Stimulated activated CD4-positive, alpha-beta T cell treated with anti-CD3 and anti-CD28 coated beads, Interleukin-15, amount 100 ng/mL, for 1 hour (primary cell): ENCODE results near the gene NIT1.
A peak's percentile ranks its signal among the peaks of the same experiment; 100 is the strongest.
"Not testable (repeated sequence)": the region's sequence is repeated elsewhere in the genome, so short reads cannot be mapped to it uniquely, and the experiment has no call there.

Source experiments
- DNase-seq, 2 donors: peaks; one replicate each; pipeline ENCODE4 v3.0.0-alpha.2; 2020; ENCODE audit warnings: low read depth in 1 of 2, low spot score in 1 of 2

NIT1 gene

DNA sequence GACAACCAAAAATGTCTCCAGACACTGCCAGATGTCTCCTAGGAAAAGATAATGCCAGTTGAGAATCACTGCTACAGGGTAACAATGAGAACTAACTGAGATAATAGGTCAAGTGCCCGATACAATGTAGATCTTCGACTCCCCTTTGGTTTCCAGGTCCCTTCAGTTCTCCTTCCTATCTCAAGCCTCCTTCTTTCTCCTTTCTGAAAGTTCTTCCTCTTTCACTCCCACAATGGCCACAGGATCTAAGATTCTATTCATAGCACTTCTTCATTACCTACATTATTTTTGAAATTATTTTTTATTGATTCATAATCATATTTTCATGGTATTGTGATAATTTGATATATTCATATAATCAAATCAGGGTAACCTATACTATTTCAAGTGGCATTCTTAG, 6.4 kb upstream of the NIT1 start:
- no peak for DNase-seq

DNA sequence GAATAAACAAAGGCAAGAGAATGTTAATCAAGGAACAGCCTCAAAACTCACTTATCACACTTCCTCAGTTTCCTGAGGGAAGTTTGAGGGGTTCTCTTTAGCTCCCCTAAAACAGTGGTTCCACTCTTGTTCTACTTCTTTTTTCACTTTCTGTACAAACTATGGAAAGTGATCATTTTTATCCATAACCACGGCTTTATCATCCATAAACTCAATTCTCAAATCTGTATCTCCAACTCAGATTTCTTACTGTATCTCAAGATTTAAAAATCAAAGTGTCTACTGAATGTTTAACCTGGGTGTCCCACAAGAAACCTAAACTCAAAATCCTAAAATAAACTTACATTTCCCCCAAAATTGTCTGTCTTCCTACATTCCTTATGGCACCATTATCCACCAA, 4.0 kb upstream of the NIT1 start:
- DNase-seq, result no peak

GRCh38 chr1:161114556-161114955, 3.3 kb upstream of the NIT1 start:
- no peak for DNase-seq

DNA sequence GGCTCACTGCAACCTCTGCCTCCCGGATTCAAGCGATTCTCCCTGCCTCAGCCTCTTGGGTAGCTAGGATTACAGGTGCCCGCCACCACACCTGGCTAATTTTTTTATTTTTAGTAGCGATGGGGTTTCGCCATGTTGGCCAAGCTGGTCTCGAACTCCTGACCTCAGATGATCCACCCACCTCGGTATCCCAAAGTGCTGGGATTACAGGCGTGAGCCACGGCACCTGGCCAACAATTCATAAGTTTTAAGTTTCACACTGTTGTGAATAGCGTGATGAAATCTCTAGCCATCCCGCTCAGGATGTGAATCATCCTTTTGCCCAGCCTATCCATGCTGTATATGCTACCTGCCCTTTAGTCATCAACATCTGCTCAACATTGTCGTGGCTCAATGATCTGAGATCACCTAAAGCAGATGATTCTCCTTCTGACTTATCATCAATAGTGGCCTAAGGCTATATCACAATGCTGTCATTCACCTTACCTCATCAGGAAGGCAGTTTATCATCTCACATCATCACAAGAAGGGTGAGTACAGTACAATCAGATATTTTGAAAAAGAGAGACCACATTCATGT, 2.7 kb upstream of the NIT1 start:
- DNase-seq, result no peak

DNA sequence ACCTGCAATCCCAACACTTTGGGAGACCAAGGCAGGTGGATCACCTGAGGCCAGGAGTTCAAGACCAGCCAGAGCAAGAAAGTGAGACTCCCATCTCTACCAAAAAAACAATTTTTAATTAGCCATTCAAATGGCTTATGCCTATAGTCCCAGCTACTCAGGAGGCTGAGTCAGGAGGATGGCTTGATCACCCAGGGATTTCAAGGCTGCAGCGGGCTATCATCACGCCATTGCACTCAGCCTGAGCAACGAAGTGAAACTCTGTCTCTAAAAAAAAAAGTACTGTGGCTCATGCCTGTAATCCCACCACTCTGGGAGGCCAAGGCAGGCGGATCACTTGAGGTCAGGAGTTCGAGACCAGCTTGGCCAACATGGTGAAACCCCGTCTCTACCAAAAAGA, 1.9 kb upstream of the NIT1 start:
- not testable (repeated sequence) for DNase-seq

GRCh38 chr1:161119092-161119903, 1.4 kb downstream of the NIT1 start:
- no peak for DNase-seq

DNA sequence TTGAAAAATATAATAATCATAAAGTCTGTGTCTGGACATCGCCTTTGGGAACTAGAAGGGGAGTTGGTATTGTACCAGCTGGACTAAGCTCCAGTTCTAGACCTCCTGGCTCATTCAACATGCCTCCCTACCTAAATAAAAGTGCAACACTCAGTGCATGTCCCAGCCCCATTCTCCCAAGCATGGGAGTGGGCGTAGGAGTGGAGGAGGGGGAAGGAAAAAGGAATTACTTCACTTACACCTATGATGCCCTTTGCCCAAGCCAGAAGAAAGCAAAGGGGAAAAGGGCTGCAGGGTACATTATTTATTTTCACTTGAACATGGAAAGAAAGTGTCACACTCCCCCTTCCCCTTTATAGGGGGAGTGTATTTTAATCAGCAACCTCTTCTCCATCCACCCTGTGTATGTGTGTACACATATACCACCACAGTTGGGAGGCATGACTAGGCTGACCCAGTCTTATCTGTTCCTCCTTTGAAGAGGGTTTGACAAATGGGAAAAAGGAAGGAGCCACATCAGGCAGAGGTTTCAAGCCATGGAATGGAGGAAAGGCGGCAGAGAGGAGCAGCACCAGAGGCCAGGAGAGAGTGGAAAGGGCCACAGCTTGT, 3.2 kb downstream of the NIT1 start:
- no peak for DNase-seq

- no peak for DNase-seq
Measured at GRCh38 chr1:161121834-161122233, 3.9 kb downstream of the NIT1 start.

- no peak for DNase-seq
Measured at GRCh38 chr1:161122967-161123366, 5.1 kb downstream of the NIT1 start.

- no peak for DNase-seq
Measured at GRCh38 chr1:161127649-161128048, 9.7 kb downstream of the NIT1 start.

DNA sequence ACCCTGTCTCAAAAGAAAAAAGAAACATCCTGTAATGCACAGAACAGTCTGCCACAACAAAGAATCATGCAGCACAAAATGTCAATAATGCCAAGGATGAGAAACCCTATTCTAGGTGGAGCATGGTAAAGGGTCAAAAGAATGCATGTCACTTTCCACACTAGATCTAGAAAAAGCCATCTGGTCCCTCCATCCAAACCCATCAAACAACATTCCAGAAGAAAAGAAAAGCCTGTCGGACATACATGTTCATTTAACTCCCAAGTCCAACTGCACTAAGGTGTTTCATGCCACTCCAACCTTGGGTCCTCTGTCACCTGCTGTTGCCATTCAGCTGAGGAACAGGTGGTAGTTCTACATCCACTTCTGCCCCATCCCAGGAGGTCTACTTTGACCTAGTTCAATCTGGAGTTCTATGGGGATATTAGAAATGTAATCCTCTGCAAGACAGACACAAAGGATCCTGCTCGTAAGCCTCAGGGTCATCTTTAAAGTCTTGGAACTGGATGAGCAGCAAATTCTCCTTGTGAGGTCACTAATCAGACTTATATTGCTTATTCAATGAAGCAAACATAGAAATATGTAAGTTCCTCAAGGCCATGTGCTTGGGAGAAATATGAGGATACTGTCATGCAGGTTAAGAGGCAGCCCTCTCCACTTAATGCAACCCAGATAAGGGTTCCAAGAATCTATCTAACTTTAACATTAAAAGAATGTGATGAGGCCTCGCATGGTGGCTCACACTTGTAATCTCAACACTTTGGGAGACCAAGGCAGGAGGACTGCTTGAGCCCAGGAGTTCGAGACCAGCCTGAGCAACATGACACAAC, 10.9 kb downstream of the NIT1 start:
- DNase-seq, result no peak

GRCh38 chr1:161130266-161130665, 12.4 kb downstream of the NIT1 start:
- no peak for DNase-seq

DNA sequence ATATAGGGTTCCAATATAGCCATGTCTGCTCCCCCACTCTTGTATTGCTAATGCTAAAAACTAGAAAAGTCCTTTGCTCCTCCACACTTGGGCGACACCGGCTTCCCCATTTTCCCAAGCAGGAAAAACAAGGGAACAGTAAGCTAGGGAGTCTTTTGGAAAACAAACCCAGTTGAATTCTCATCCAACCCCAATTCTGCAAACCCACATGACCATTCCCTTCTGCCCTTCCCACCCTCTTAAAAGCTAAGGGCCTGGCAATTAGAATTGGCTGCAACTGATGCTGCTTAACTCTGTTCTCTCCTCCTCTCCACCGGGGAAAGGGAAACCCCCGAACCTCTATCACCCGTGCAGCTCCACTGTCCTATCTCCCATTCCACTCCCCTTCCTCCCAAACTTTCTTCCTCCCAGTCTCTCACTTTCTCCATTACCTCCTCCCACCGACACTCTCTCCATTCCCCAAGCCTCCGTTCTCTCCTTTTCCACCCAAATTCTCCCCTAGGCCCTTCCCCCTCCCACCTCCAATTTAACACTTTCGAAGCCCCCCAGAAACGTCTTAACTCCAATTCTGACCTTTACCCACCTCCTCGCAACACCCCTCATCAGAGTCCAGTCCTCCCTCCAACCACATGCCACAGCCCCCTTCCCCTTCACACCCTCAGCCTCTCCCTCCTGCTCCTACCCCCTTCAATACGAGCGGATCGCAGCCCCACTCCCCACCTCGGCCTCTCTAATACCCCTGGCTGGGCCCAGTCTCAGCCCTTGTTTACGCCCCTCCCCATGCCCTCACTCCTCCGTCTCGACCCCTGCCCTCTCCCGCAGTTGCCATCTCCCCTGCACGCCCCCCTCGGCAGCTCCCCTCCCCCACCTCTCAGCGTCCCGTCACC, 13.9 kb downstream of the NIT1 start:
- DNase-seq, result no peak

GRCh38 chr1:161132410-161133219, 14.7 kb downstream of the NIT1 start, which contains the start of gene DEDD:
Gene DEDD, minus strand, starts transcription at chr1:161132667. Its CDS starts 8,205 bp downstream, at chr1:161124462.
- peak; percentile 81 to 82 for DNase-seq

GRCh38 chr1:161133220-161133740, 15.4 kb downstream of the NIT1 start:
- DNase-seq, result no peak

DNA sequence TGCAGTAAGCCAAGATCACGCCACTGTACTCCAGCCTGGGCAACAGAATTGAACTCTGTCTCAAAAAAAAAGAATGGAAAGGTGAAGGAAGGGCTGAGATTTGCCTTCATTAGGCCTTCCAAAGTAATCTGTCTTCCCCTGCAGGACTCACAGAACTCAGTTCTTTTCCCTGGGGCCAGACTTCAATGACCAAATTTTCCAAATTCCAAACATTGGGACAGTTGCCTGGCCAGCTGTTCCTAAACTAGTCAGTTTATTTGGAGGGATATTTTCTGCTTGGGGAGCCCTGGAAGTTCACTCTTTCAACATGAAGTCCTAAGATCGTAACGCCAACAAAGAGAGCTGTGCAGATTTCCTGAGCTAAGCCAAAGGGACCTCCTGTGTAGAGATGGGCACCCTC, 20.0 kb downstream of the NIT1 start:
- DNase-seq, result no peak

- DNase-seq, result no peak
Measured at GRCh38 chr1:161138431-161138830, 20.5 kb downstream of the NIT1 start.

DNA sequence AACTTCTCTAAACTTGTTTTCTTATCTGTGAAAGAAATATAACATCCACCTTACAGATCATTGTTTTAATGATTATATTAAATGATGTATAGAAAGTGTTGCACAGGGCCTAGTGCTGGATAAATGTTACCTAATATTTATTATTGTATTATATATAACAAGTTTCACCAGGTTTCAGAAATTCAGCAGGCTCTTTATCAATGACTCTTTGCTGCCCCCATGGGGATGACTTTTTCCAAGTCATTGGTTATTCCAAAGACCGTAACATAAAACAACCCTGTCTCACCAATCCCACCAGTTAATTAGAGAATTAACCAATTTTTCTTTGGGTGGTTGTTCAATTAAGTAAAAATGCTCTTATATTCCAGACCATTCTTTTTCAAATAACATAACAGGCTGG, 21.9 kb downstream of the NIT1 start:
- no peak for DNase-seq

DNA sequence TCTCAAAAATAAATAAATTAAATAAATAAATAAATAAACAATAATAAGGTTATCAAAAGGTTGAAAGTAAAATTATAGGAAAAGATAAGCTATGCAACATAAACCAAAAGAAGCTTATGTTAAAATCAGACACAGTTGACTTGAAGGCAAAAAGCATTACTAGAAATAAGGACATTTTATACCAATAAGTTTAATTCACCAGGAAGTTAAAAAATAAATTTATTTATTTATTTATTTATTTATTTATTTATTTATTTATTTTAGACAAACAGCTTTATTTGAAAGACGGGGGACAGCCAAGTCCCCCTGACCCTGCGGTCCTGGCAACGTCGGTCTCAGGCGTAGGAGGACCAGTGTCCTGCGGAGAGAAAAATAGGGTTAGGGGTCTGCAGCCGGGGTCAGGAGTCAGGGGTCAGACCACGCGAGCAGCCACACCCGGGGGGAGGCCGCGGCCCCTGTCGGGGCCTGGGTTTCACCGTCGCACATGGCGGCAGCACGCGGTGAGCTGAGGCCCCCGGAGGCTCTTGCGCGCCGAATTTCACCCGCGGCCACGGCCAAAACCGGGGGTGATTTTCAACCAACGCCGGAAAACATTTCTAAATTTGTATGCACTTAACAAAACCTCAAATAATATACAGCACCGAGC, 23.0 kb downstream of the NIT1 start:
- no peak for DNase-seq
